ENCODE data around the gene DTD1.
A peak's percentile ranks its signal among the peaks of the same experiment; 100 is the strongest.

DTD1 gene, protein sequence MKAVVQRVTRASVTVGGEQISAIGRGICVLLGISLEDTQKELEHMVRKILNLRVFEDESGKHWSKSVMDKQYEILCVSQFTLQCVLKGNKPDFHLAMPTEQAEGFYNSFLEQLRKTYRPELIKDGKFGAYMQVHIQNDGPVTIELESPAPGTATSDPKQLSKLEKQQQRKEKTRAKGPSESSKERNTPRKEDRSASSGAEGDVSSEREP

DNA sequence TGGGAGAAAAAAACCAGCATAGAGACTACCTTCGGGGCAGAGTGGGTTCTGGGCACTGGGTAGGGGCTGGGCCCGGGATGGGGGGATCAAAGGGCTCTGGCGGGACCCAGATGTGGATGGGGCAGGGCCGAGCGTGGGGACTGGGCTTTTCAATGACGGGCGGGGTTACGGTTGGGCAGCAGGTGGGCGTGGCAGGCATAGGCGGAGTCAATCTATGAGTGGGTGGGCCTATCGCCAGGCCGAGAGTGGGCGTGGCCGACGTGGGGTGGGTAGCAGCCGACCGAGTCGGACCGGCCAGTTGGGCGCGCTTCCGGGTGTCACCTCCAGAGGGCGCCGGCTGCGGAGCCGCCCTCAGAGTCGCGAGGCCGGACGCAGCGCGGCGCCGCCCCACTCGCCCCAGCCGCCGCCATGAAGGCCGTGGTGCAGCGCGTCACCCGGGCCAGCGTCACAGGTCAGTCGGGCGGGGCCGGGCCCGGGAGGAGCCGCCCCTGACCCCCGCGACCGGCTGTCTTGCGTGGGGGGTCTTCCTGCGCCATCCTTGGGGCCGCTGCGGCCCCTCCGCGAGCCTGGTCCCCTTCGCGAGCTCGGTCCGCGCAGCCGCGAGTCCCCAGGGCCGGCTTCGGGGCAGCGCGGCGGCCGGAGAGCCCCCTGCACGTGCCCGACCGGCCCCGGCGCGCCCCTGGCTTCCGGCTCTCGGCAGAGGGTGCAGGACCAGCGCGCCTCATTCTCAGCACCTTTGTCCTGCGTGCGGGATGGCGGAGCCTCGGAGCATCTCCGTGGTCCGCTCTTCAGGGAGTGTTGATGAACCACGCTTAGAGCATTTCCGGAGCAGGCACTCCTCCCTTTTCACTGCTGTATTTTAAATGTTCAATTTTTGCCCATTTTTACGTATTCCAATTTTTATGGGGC is at the start of gene DTD1:
TSS of gene DTD1 (plus strand) at position 390 of the 909 bp plus-strand sequence. CDS start at position 409, 19 bp downstream.
- TF ChIP-seq, protein P1, sequence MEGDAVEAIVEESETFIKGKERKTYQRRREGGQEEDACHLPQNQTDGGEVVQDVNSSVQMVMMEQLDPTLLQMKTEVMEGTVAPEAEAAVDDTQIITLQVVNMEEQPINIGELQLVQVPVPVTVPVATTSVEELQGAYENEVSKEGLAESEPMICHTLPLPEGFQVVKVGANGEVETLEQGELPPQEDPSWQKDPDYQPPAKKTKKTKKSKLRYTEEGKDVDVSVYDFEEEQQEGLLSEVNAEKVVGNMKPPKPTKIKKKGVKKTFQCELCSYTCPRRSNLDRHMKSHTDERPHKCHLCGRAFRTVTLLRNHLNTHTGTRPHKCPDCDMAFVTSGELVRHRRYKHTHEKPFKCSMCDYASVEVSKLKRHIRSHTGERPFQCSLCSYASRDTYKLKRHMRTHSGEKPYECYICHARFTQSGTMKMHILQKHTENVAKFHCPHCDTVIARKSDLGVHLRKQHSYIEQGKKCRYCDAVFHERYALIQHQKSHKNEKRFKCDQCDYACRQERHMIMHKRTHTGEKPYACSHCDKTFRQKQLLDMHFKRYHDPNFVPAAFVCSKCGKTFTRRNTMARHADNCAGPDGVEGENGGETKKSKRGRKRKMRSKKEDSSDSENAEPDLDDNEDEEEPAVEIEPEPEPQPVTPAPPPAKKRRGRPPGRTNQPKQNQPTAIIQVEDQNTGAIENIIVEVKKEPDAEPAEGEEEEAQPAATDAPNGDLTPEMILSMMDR (IDR thresholded peaks at IDR 0.05; ENCODE audit: low read depth, low read length, missing control alignments), result peak; percentile 53
- peak; percentile 68 for DNase-seq (ENCODE audit: extremely low read depth, low read depth)
- peak within 1 kb of the TSS; percentile 85 for H3K4me3 ChIP-seq (replicated peaks; ENCODE audit: low read depth, low read length)

DNA sequence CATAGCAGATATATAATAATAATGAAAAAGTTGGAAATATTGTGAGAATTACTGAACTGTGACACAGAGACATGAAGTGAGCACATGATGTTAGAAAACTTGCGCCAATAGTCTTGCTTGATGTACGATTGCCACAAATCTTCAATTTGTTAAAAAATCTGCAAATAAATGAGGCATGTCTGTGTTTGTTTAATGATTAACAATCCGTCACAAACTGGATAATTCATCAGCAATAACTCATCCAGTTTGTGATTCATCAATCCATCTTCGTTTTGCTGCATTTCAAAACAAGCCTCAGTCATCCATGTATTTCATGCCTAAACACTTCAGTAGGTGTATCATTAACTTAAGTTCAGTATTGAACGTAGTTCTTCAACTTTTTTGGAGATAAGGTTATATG is 46.1 kb upstream of the DTD1 start:
- no peak overlapping the region for H3K4me3 ChIP-seq (replicated peaks; ENCODE audit: low read depth, low read length)
- TF ChIP-seq, protein P1 (IDR thresholded peaks at IDR 0.05; ENCODE audit: low read depth, low read length, missing control alignments), result no peak
- DNase-seq (ENCODE audit: extremely low read depth, low read depth), result no peak

DNA sequence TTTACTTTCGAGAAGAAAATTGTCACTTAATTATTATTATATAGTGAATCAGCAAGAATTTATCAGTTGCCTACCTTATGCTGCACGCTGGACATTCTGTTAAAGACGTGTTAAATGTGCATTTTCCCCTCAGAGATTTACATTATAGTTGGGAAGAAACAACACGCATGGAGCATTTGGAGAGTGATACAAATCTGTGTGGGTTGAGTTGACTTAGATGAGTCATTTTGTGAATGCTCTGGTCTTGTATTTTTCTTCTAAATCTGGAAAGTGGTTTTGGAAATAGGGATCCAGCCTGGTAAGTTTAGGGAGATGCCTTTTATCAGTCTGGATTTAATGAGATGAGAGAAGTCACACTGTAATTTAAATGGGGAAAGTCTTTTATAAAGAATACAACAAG is 44.6 kb upstream of the DTD1 start:
- H3K4me3 ChIP-seq (replicated peaks; ENCODE audit: low read depth, low read length), result no peak overlapping the region
- TF ChIP-seq, protein P1 (IDR thresholded peaks at IDR 0.05; ENCODE audit: low read depth, low read length, missing control alignments), result no peak
- no peak for DNase-seq (ENCODE audit: extremely low read depth, low read depth)

DNA sequence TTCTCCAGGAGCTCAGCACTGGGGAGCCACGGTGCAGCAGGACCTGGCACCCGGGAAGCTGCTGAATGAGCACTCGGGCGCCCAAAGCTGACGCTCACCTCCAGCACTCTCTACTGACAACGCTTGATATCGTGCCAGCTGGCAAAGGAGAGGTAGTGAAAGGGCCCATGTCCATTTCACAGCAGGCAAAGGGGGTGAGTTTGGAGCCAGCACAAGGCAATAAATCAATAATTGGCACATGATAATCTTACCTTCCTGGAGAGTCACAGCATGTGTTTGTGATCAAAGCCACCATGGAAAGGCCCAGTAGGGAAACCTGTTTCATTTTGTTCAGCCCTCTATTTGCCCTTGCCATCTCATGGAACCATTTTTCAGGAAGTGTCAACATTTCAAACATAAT is 43.9 kb upstream of the DTD1 start:
- no peak for DNase-seq (ENCODE audit: extremely low read depth, low read depth)

DNA sequence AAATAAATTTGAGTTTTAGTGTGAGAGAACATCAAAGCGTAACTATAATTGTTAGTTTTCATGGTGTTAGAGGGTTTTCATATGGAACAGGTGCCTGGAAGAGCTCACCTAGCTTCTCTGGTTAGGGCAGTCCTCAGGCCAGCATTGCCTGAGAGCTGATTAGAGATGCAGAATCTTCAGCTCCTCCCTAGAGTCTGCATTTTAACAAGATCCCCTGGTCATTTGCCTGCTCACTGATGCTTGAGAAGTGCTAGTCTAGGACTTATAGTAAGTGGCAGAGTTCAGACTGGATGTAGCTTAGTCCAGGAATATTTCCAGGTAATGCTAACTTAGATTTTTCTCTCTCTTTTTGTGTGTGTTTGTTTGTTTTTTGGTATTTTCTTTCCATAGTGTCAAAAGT is 42.3 kb upstream of the DTD1 start:
- TF ChIP-seq, protein P1 (IDR thresholded peaks at IDR 0.05; ENCODE audit: low read depth, low read length, missing control alignments), result no peak
- no peak overlapping the region for H3K4me3 ChIP-seq (replicated peaks; ENCODE audit: low read depth, low read length)
- no peak for DNase-seq (ENCODE audit: extremely low read depth, low read depth)

More for the DNA sequence above, 43.9 kb upstream of the DTD1 start:
- no peak overlapping the region for H3K4me3 ChIP-seq (replicated peaks; ENCODE audit: low read depth, low read length)
- TF ChIP-seq, protein P1 (IDR thresholded peaks at IDR 0.05; ENCODE audit: low read depth, low read length, missing control alignments), result no peak

DNA sequence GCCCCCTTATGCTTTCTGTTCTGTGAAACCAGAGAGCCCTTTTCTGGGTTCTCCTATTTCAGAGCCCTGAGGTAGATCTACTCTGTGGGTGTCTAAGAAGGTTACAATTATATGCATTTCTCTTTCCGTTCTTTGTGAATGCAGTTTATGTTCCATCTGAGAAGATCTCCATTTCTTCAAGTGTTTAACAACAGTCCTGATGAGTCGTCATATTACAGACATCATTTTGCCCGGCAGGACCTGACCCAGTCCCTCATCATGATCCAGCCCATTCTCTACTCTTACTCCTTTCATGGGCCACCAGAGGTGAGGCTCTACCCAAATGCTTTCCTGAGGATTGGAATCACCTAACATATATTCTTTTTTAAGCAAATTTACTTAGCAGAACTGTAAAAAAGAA is 39.4 kb upstream of the DTD1 start:
- TF ChIP-seq, protein P1 (IDR thresholded peaks at IDR 0.05; ENCODE audit: low read depth, low read length, missing control alignments), result no peak
- no peak for DNase-seq (ENCODE audit: extremely low read depth, low read depth)
- H3K4me3 ChIP-seq (replicated peaks; ENCODE audit: low read depth, low read length), result no peak overlapping the region
